Fibroblast of lung (primary cell): ENCODE data around the gene LIMCH1. TPM values are rescaled to one million over a fixed set of nuclear protein-coding genes. Genes with fewer than 3 reads are reported as not detected.

ENCODE experiments used
- DNase-seq, 2 donors: peaks; one replicate each; pipeline versions ENCODE4 v3.0.0 to v3.0.0-alpha.2; 2010; ENCODE audit warnings: low read depth in 2 of 2
- H2AFZ ChIP-seq: 2 replicates; pipeline ENCODE4 v1.5.1; 2012; ENCODE audit warnings: low read length, control low read depth, inconsistent platforms
- H3K27ac ChIP-seq: 2 replicates; pipeline ENCODE4 v1.5.1; 2011; ENCODE audit warnings: low read length, control low read depth; ENCODE audit not compliant: insufficient read depth
- H3K27me3 ChIP-seq: 2 replicates; pipeline ENCODE4 v1.5.1; 2011; ENCODE audit warnings: mild to moderate bottlenecking, low read length; ENCODE audit not compliant: control insufficient read depth, insufficient read depth
- H3K36me3 ChIP-seq: 2 replicates; pipeline ENCODE4 v1.5.1; 2011; ENCODE audit warnings: low read length; ENCODE audit not compliant: control insufficient read depth, insufficient read depth
- H3K4me1 ChIP-seq: 2 replicates; pipeline ENCODE4 v1.5.1; 2011; ENCODE audit warnings: low read length; ENCODE audit not compliant: control insufficient read depth, insufficient read depth; ENCODE audit errors: extremely low read depth
- H3K4me2 ChIP-seq: 2 replicates; pipeline ENCODE4 v1.5.1; 2011; ENCODE audit warnings: low read length, control low read depth; ENCODE audit not compliant: insufficient read depth; ENCODE audit errors: extremely low read depth
- H3K4me3 ChIP-seq, 4 experiments: fragments of 200-600 bp in 1 of 4; sonication (generic) in 1 of 4; replicated peaks in 1 of 4; 2 replicates each; pipeline ENCODE4 v1.5.1; 2011 to 2016; ENCODE audit warnings: low read length in 4 of 4, low read depth in 3 of 4, mild to moderate bottlenecking in 3 of 4, control low read depth in 2 of 4, inconsistent platforms in 1 of 4, mixed read lengths in 1 of 4; ENCODE audit not compliant: insufficient read depth in 1 of 4; ENCODE audit errors: control extremely low read depth in 1 of 4
- H3K79me2 ChIP-seq: 2 replicates; pipeline ENCODE4 v1.5.1; 2012; ENCODE audit warnings: mild to moderate bottlenecking, low read length, inconsistent platforms; ENCODE audit not compliant: control insufficient read depth, insufficient read depth
- H3K9ac ChIP-seq: 2 replicates; pipeline ENCODE4 v1.5.1; 2011; ENCODE audit warnings: mild to moderate bottlenecking, low read length, control low read depth; ENCODE audit not compliant: insufficient read depth
- H3K9me3 ChIP-seq: 2 replicates; pipeline ENCODE4 v1.5.1; 2012; ENCODE audit warnings: low read depth, low read length; ENCODE audit not compliant: control insufficient read depth, insufficient read depth
- H4K20me1 ChIP-seq: 2 replicates; pipeline ENCODE4 v1.5.1; 2011; ENCODE audit warnings: low read length; ENCODE audit not compliant: control insufficient read depth, insufficient read depth; ENCODE audit errors: extremely low read depth
- EZH2 ChIP-seq: IDR thresholded peaks from 2 replicates; pipeline ENCODE4 v1.5.1; 2012; ENCODE audit warnings: low read length, control low read depth, mild to moderate bottlenecking; ENCODE audit errors: missing control alignments
- polyA plus RNA-seq, 2 donors: library from polyadenylated mRNA; depleted of rRNA in 1 of 2; stranded (reverse) in 1 of 2; unstranded in 1 of 2; fragments of >200 nt; gene quantifications; 2 replicates each; pipeline ENCODE4 v1.2.1, GENCODE V29; 2011 to 2012; ENCODE audit warnings: missing spikeins in 1 of 2
- total RNA-seq: library from RNA; depleted of rRNA; stranded (reverse); fragments of >200 nt; gene quantifications from 2 replicates; pipeline ENCODE4 v1.2.1, GENCODE V29; 2014
- TF ChIP-seq, protein P1 (sequence below), 2 donors: IDR thresholded peaks in 1 of 2; conservative IDR thresholded peaks in 1 of 2; 1 replicate in 1 of 2; 2 replicates in 1 of 2; pipeline ENCODE4 v1.5.1; 2011 to 2012; ENCODE audit warnings: low read length in 2 of 2, control low read depth in 1 of 2, inconsistent platforms in 1 of 2, low read depth in 1 of 2, mild to moderate bottlenecking in 1 of 2

Gene LIMCH1
- total and polyA plus RNA-seq, 2 donors (not counting 1 experiment from before 2014, with no cell fraction given) = 2.8 to 4.6 TPM

DNA sequence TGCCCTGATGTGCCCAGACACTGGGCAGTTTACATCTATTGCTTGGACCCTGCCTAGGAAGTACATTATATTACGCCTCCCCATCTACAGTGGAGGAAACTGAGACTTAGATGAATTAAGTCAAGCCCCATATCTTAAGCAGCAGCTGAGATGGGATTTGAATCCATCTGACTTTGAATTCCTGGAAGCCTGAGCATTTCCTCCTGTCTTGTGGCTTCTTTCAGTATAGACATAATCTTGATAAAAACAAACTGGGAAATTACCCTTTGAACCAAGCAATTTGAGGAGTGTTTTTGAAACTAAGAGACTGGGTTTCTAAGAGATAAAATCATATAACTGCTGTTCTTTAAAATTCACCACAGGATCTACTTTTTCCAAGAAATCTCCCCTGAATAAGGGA lies 18.6 kb downstream of the LIMCH1 start:
- Histone ChIP-seq H3K27me3 (peaks cover 3% of the 10 kb centered on the region), H3K36me3 (no peaks in the 10 kb centered on the region), H3K4me1 (no peaks in the 10 kb centered on the region), H3K4me2 (no peak overlapping the region), H3K4me3 (no peak overlapping the region), H2AFZ (no peak overlapping the region), H3K27ac (no peak overlapping the region), H3K79me2 (no peaks in the 10 kb centered on the region), H3K9ac (no peak overlapping the region), H3K9me3 (no peaks in the 10 kb centered on the region), H4K20me1 (no peaks in the 10 kb centered on the region)
- DNase-seq = no peak
- TF ChIP-seq, protein P1, sequence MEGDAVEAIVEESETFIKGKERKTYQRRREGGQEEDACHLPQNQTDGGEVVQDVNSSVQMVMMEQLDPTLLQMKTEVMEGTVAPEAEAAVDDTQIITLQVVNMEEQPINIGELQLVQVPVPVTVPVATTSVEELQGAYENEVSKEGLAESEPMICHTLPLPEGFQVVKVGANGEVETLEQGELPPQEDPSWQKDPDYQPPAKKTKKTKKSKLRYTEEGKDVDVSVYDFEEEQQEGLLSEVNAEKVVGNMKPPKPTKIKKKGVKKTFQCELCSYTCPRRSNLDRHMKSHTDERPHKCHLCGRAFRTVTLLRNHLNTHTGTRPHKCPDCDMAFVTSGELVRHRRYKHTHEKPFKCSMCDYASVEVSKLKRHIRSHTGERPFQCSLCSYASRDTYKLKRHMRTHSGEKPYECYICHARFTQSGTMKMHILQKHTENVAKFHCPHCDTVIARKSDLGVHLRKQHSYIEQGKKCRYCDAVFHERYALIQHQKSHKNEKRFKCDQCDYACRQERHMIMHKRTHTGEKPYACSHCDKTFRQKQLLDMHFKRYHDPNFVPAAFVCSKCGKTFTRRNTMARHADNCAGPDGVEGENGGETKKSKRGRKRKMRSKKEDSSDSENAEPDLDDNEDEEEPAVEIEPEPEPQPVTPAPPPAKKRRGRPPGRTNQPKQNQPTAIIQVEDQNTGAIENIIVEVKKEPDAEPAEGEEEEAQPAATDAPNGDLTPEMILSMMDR (conservative IDR thresholded peaks at IDR 0.05 in 1 of 2, IDR thresholded peaks at IDR 0.05 in 1 of 2; ENCODE audit: low read depth in 1 of 2, low read length in 2 of 2) = no peak
- TF ChIP-seq EZH2 = no peak

DNA sequence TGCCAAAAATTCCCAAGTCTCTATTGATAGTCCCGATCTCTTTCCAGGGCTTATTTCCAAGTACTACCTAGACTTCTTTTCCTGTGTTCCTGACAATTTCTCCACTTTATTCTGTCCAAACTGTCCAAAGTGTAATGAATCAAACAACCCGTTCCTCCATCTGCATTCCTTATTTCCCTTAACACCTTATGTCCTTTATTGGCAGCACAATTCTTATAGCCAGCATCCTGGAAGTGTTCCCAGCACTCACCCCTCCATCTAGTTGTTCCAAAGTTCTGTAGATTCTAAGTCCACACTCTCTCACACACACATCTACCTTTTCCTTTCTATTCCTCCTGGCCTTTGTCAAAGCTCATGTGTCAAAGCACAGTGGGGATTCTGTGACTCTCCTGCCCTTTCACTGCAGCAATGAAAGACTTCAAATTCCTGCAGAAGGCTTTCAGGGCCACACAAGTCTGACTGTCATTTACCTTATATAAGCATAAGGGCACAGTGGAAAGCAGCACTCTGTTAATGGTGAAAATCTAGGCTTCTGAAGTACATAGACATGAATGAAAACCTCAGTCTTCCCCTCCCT lies 22.1 kb downstream of the LIMCH1 start:
- Histone ChIP-seq H3K9ac (no peak overlapping the region), H3K9me3 (no peaks in the 10 kb centered on the region), H3K4me3 (no peak overlapping the region), H3K4me2 (no peak overlapping the region), H3K79me2 (no peaks in the 10 kb centered on the region), H2AFZ (no peak overlapping the region), H3K27me3 (peaks cover 3% of the 10 kb centered on the region), H3K27ac (no peak overlapping the region), H3K36me3 (no peaks in the 10 kb centered on the region), H4K20me1 (no peaks in the 10 kb centered on the region), H3K4me1 (no peaks in the 10 kb centered on the region)
- no peak for TF ChIP-seq EZH2
- TF ChIP-seq, protein P1 (conservative IDR thresholded peaks at IDR 0.05 in 1 of 2, IDR thresholded peaks at IDR 0.05 in 1 of 2; ENCODE audit: low read depth in 1 of 2, low read length in 2 of 2) = no peak
- no peak for DNase-seq

DNA sequence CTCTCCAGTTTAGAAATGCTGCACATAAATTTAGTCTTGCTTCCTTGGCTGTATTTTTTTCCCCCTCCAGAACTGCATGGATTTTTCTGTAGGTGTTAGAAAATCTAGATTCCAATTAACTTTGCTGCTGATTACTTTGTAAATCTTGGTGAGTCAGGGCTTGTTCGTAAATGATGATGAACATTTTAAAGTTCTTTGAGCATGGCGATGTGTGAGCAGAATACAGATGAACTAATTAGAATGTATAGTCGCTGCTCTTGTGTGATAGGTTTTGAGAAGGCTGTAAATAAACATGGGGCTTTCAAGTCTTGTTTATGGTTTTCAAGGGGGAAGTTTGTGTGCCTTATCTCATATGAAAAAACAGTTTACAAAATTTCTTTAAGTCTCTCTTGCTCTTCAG lies 23.3 kb downstream of the LIMCH1 start:
- H3K4me1 ChIP-seq = no peaks in the 10 kb centered on the region
- peaks cover 3% of the 10 kb centered on the region for H3K27me3 ChIP-seq
- no peaks in the 10 kb centered on the region for H3K9me3 ChIP-seq
- H3K79me2 ChIP-seq = no peaks in the 10 kb centered on the region
- no peak overlapping the region for H3K27ac ChIP-seq
- H3K36me3 ChIP-seq = no peaks in the 10 kb centered on the region
- no peak for DNase-seq
- H3K4me2 ChIP-seq = no peak overlapping the region
- H4K20me1 ChIP-seq = no peaks in the 10 kb centered on the region
- no peak overlapping the region for H2AFZ ChIP-seq
- no peak overlapping the region for H3K4me3 ChIP-seq
- H3K9ac ChIP-seq = no peak overlapping the region
- TF ChIP-seq, protein P1 (conservative IDR thresholded peaks at IDR 0.05 in 1 of 2, IDR thresholded peaks at IDR 0.05 in 1 of 2; ENCODE audit: low read depth in 1 of 2, low read length in 2 of 2) = no peak
- TF ChIP-seq EZH2 = no peak
